Superior temporal gyrus (tissue), 1 donor: Measurements from ENCODE around the gene MAEA.

Source experiments
- DNase-seq: peaks from one replicate; pipeline ENCODE4 v3.0.0-alpha.2; 2016; ENCODE audit errors: extremely low spot score

The MAEA gene

GRCh38 chr4:1289207-1290164 is at the start of gene MAEA:
Gene MAEA (plus strand): TSS chr4:1289891. CDS start chr4:1289914, 23 bp downstream.
- DNase-seq: peak; percentile 98

GRCh38 chr4:1239950-1240307 is 49.8 kb upstream of the MAEA start:
- no peak for DNase-seq

GRCh38 chr4:1240721-1241465 is 48.8 kb upstream of the MAEA start:
- no peak for DNase-seq

DNA sequence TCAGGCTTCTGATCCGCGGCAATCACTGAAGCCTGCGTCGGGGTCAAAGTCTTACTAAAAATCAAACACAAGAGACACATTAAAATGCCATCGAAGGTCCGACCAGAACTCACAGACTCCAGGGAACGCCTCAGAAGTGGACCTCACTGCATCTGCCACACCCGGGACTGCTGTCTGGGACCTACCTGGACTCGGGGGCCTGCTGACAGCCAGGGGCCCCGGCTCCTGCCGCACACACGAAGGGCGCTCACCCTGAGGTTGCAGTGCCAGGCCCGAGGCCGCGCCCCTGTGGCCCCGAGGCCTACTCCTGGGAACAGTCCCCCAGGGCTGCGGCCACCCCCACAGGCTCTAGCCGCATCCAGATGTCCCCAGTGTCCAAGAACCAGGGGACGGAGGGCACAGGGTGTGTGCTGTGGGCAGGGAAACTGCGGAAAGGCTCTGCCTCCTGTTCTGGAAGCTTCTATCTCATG is 48.2 kb upstream of the MAEA start:
- no peak for DNase-seq

DNA sequence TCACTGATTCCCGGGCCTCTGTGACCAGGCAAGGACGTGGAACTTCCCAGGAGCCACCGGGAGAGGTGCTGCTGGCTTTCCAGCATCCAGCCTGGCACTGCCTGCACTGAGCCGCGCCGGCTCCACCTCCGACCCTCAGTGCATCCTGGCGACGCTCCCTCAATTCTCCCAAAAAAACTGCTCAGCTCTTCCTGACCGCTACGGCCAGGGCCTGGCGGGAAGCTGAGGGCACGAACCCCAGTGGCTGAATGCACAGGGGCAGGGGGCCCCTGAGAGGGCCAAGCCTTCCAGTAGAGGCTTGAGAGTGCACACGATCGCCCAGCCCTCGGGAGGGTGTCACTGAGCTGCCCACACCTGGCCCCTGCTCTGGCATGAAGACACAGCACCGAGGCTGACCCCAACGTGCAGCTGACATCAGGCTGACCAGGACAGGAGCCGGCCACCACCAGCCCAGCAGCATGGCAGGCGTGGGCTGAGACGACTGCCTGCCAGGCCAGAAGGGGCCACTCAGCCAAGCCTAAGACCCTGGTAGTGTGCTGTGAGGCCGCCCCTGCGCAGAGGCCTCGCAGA is 47.7 kb upstream of the MAEA start:
- DNase-seq: no peak

- DNase-seq: no peak
Observed at GRCh38 chr4:1242506-1243450, 46.9 kb upstream of the MAEA start.

DNA sequence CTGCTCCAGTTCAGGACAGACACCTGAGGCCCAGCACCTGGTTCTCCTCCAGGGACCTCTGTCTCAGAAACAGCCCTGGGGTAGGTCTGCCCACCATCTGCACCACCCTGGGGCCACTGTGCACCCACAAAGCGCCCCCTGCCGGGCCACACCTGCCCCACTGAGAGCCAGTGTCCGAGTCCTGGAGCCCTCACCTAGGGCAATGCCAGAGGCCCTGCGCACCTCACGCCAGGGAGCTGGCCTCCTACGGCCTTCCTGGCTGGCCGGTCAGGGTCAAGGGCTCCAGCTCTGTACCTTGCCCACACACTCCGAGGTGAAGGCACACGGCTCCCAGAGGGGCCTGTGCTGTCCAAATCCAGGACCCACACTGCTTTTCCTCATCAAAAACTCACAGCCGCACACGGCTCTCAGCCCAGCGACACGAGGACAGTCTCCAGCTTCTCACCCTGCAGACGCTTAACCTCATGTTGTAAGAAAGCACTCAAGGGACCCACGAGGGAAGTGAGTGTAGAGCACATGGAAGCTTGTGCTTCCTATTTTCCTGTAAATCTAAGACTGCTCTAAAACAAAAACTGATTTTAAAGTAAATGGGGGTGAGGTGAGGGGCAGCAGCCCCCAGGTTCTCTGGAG is 46.1 kb upstream of the MAEA start:
- no peak for DNase-seq

DNA sequence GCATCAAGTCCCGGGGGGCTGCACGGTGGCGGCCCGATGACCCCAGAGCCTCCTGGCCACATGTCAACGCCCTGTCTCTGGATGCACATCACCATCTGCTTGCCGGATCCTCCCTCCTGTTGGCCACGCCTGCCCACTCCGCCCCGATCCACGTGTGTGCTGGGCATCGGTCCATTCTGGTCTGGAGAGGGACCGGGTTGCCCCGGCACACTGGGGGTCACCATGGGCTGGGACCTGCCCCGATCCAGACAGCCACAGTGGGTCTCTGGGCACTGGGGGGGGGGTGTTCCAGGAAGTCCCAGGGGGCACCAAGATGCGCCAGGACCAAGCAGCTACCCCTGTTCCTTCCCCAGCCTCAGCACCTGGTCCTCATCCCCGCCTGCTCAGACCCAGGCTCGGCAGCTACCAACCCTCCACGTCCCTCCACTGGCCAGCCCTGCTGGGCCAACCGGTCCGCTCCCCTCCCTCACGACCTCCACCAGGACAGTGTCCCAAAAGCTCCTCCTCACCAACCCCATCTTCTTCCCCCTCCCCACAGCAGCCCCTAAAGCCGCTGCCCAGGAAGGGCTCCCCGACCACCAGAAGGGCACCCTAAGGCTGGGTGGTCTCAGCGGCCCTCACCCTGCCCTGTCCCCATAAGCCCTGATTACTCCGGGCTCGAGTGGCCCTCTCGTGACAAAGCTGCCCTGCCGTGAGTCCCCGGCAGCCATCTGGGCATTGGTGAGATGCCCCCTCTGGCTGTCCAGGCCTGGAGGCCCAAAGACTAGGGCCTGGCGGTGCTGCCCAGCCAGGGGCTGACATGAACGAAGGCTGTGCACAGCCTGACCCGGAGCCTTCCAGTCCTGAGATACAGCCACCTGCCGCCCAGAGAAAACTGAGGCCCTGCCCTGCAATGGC is 45.4 kb upstream of the MAEA start:
- DNase-seq: no peak

- DNase-seq: no peak
Observed at GRCh38 chr4:1244978-1245471, 44.7 kb upstream of the MAEA start.

- no peak for DNase-seq
Observed at GRCh38 chr4:1245481-1246051, 44.1 kb upstream of the MAEA start.

DNA sequence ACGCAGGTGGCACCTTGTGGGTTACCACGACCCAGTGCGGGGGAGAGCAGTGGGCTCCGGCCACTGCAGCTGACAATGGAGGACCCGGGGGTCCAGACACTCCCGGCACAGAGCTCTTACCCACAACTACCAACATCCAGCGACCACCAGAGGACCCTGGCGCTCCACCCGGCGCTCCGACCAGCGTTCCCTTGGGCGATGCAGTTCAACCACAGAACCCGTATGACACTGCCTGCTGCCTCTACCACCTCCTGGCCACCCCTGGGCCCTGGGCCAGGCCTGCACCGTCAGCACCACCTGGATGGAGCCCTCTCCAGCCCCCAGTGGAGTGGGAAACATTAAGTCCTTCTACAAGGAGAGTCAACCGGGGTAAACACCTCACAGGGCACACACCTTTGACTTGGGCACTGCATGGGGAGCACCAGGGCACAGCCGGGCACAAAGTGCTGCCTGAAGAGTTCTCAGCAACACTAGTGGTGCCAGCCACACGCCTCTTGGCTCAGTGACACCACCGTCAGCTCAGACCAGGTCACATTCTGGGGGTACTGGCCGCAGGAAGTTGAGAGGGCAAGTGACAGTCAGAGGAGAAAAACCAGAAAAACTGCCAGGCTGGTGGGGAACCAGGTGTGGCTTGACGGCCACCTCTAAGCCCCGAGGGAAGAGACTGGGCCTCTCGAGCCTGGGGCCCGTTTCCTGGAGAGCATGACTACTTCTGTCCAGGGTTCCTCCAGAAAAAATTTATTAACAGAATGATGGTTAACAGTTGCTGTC is 43.4 kb upstream of the MAEA start:
- DNase-seq: no peak

DNA sequence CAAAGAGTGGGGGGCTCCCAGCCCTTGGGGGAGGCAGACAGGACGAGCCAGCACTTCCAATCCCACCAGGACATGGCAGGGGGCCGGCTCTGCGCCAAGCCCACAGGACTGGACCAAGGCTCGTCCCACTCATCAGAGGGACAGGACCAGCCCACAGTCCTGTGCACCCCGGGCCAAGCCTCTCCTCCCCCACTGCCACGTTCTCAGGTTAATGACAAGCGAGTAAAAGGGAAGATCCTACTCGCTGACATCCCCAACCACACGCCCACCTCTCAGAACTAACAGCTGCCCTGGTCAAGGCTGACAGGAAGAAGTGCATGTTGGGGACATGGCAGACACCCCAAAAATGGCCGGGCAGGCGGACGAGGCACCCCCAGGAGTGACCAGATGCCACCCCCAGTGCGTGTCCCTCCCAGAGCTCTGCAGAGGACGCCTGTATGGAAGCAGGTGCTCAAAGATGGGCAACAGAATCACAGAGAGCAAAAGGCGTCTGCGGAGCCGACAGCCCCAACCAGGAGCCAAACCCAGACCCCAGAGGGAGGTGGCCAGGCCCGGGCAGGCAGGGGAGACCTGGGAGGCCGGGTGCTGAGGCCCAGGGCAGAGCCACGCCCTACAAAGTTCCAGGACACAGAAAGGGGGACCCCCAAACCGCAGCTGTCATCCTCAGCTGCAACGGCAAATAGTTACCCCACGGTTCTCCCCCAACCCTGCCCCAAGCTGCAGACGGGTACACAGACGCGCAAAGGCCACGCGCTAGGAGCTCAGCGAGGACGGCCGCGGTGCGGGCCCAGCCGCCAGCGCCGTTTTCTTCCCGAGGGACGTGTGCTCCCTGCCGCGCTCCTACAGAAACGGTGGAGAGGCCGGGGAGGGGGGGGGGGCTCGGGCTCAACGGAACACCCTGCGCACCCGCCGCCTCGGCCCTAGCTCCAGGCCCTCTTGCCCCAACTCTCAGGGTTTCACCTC is 42.5 kb upstream of the MAEA start:
- DNase-seq: no peak

DNA sequence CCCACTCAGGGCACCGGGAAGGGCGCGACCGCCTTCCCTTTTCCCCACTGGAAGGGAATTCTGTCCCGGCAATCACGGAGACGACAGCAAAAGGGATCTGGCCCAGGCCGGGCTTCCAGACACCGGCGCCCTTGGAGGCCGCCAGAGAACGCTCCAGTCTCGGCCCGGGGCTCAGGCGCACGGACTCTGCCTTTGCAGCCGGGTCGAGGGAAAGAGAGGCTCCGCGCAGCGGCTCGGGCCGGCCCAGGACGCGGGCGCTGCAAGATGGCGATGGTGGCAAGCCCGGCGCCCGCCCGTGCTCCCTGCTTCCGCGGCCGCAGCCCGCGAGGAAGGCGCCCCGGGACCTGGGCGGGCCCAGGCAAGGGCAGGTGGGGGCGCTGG is 41.8 kb upstream of the MAEA start:
- no peak for DNase-seq

- DNase-seq: peak; percentile 74
Observed at GRCh38 chr4:1248245-1249147, 41.2 kb upstream of the MAEA start, which contains the start of gene CTBP1. Gene CTBP1 (minus strand): TSS chr4:1249130. CDS start chr4:1241331, 7,799 bp downstream.

- peak; percentile 82 for DNase-seq
Observed at GRCh38 chr4:1249148-1249730, 40.5 kb upstream of the MAEA start.
